GM13977 (cell line): Measurements from ENCODE around the gene SLC34A2.

Source experiments
- DNase-seq: peaks from one replicate; pipeline ENCODE4 v3.0.0; 2012; ENCODE audit warnings: low spot score
- in situ Hi-C: fragments of 300-500 bp; cut with MboI; formaldehyde crosslinking; loops from one replicate; pipeline ENCODE4 v1.12.0; 2022; ENCODE audit warnings: low sequenced_read_pairs, low pct_unique_long_range_greater_than_20kb, mixed read lengths, inconsistent platforms; ENCODE audit not compliant: unreplicated experiment
- TF ChIP-seq, protein P1 (sequence below): IDR thresholded peaks from 2 replicates; pipeline ENCODE4 v1.5.1; 2012; ENCODE audit warnings: mild to moderate bottlenecking, control low read depth; ENCODE audit not compliant: insufficient read depth; ENCODE audit errors: extremely low read depth, missing control alignments

Gene SLC34A2

DNA sequence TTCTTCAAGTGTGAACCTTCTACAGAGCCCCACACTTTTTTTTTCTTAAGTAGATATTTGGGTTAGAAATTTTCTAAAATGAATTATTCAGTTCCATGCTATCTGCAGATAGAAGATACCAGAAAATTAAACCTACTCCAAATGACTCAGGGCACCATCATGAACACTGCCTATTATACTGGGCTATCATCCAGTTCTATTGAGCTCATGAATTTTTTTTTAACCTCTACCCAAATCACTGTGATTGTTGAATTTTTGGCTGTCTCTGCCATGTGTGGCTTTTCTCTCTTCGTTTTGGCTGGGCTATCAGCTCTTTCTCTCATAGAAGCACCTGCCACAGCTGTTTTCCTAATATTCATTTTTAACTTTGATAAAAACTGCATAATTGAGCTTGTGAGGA is 31.0 kb upstream of the SLC34A2 start:
- in situ Hi-C loops: no loop called here
- no peak for DNase-seq
- TF ChIP-seq, protein P1, sequence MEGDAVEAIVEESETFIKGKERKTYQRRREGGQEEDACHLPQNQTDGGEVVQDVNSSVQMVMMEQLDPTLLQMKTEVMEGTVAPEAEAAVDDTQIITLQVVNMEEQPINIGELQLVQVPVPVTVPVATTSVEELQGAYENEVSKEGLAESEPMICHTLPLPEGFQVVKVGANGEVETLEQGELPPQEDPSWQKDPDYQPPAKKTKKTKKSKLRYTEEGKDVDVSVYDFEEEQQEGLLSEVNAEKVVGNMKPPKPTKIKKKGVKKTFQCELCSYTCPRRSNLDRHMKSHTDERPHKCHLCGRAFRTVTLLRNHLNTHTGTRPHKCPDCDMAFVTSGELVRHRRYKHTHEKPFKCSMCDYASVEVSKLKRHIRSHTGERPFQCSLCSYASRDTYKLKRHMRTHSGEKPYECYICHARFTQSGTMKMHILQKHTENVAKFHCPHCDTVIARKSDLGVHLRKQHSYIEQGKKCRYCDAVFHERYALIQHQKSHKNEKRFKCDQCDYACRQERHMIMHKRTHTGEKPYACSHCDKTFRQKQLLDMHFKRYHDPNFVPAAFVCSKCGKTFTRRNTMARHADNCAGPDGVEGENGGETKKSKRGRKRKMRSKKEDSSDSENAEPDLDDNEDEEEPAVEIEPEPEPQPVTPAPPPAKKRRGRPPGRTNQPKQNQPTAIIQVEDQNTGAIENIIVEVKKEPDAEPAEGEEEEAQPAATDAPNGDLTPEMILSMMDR: no peak

DNA sequence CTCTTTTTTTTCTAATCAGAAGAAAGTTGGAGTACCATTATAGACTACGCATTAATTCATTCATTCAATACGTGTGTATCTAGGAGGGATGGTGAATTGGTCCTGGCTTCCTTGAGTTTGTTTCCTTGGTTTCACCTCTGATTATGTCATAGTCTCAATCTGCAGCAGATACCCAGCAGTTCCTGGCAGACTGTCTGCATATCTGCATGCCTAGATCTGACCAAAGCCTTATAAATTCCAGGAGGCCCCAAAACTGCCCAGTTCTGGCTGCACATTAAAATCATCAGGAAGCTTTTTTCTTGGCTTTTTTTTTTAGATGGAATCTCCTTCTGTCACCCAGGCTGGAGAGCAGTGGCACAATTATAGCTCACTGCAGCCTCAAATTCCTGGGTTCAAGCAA is 27.2 kb upstream of the SLC34A2 start:
- no peak for DNase-seq
- in situ Hi-C loops: no loop called here
- TF ChIP-seq, protein P1: no peak

DNA sequence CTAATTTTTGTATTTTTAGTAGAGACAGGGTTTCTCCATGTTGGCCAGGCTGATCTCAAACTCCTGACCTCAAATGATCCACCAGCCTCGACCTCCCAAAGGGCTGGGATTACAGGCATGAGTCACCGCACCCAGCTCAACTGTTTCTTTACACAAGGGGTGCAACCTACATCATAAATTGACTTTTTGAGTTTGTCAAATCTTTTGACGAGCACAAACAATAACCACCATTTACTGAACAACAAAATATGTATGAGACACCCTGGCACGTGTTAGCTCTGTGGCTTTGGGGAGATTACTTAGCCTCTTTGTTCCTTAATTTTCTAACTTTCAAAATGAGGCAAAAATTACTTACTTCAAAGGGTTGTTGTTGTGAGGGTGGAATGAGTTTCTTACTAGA is 23.5 kb upstream of the SLC34A2 start:
- TF ChIP-seq, protein P1: no peak
- in situ Hi-C loops: no loop called here
- DNase-seq: no peak

DNA sequence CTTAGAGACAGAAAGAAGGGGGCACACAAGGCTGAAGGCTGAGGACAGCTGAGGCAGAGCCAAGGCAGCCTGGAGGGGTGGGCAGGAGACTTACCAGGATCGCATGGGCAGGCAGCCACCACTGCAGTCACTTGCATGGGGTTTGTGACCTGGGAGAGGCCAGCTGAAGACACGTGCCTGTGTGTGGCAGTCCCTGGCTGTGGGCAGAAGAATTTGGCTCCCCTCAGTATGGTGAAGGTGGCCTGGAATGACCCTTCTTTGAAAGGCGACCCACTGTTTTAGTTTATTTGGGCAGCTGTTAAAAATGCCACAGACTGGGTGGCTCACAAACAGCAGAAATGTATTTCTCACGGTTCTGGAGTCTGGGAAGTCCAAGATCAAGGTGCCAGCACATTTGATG is 22.1 kb upstream of the SLC34A2 start:
- TF ChIP-seq, protein P1: no peak
- DNase-seq: no peak
- in situ Hi-C loops: no loop called here

DNA sequence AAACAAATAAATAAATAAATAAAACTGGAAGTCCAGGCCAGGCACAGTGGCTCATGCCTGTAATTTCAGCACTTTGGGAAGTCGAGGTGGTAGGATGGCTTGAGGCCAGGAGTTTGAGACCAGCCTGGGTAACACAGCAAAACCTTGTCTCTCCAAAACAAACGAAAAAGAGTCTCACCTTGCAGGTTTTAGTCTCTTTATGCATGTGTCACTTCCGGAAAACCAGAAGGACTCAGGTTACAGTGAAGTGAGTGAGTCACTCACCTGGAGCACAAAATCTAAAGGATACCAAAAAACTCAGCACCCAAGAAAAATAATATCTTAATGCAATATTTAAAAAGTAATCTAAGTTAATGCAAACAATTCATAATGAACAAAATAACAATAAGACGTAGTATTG is 20.1 kb upstream of the SLC34A2 start:
- TF ChIP-seq, protein P1: no peak
- no peak for DNase-seq
- in situ Hi-C loops: no loop called here

DNA sequence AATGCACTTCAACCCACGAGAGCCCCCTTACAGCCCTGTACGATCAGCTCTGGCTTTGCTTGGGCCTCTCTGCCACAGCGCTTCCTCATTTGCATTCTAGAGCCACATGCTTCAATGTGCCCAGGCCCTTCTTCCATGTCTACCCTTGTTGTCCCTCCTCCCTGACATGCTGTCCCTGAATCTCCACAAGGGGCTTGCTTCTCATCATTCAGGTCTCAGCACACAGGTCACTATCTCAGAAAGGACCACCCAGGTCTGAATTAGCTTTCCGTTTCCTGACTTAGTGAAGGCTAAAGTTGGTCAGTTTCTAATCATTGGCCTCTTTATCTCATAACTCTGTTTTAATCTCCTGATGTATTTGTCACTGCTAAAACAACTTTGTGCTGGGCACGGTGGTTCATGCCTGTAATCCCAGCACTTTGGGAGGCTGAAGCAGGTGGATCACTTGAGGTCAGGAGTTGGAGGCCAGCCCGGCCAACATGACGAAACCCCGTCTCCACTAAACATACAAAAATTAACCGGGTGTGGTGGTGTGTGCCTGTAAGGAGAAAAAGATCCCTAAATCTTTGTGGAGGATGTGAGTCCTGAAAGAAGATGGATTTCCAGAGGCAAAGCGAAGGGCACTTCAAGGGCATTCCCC is 17.9 kb upstream of the SLC34A2 start:
- in situ Hi-C loops: no loop called here
- TF ChIP-seq, protein P1: no peak
- DNase-seq: no peak
